HG03060 (cell line): ENCODE measurements around the gene ARF1.

ENCODE experiments used
- ATAC-seq: cut with Tn5 transposase; IDR thresholded peaks from one replicate; pipeline ENCODE4 v1.9.1; 2021; ENCODE audit warnings: low read depth, moderate number of reproducible peaks; ENCODE audit not compliant: unreplicated experiment

Gene ARF1

GRCh38 chr1:228048659-228049298, 33.7 kb upstream of the ARF1 start:
- ATAC-seq: no peak

- no peak for ATAC-seq
These were observed 31.8 kb upstream of the ARF1 start for GRCh38 chr1:228050571-228051231.

GRCh38 chr1:228058172-228058948, 24.1 kb upstream of the ARF1 start:
- ATAC-seq: no peak

GRCh38 chr1:228058949-228059633, 23.4 kb upstream of the ARF1 start:
- ATAC-seq: no peak

GRCh38 chr1:228059634-228060457, 22.7 kb upstream of the ARF1 start:
- ATAC-seq: no peak

- ATAC-seq: no peak
These were observed 21.9 kb upstream of the ARF1 start for GRCh38 chr1:228060458-228061190.

GRCh38 chr1:228061411-228062084, 21.0 kb upstream of the ARF1 start:
- ATAC-seq: no peak

- ATAC-seq: no peak
These were observed 20.3 kb upstream of the ARF1 start for GRCh38 chr1:228062085-228062791.

GRCh38 chr1:228062812-228063211, 19.7 kb upstream of the ARF1 start:
- no peak for ATAC-seq

- no peak for ATAC-seq
These were observed 19.0 kb upstream of the ARF1 start for GRCh38 chr1:228063251-228064191.

GRCh38 chr1:228064296-228064695, 18.2 kb upstream of the ARF1 start:
- ATAC-seq: no peak

GRCh38 chr1:228064741-228065542, 17.6 kb upstream of the ARF1 start:
- ATAC-seq: no peak

GRCh38 chr1:228065543-228066347, 16.8 kb upstream of the ARF1 start:
- no peak for ATAC-seq

GRCh38 chr1:228066416-228066815, 16.1 kb upstream of the ARF1 start:
- ATAC-seq: no peak

GRCh38 chr1:228066891-228067654, 15.4 kb upstream of the ARF1 start:
- ATAC-seq: no peak
